Spleen (tissue), 11 donors: ENCODE results near the gene LOX. TPM values are rescaled to one million over a fixed set of nuclear protein-coding genes. Genes with fewer than 3 reads are reported as not detected.
A peak's percentile ranks its signal among the peaks of the same experiment; 100 is the strongest.

Source experiments
- DNase-seq: peaks from one replicate; pipeline ENCODE4 v3.0.0-alpha.2; 2020
- H3K27ac ChIP-seq, 8 donors: fragments of 200-600 bp; sonication (generic) in 7 of 8; 1 replicate in 4 of 8; 2 replicates in 4 of 8; pipeline versions ENCODE4 v1.5.0 to v1.8.0; 2016 to 2021; ENCODE audit warnings: inconsistent platforms in 4 of 8, mild to moderate bottlenecking in 4 of 8, moderate library complexity in 1 of 8
- H3K27me3 ChIP-seq, 7 donors: fragments of 200-600 bp; sonication (generic) in 6 of 7; replicated peaks in 1 of 7; 1 replicate in 4 of 7; 2 replicates in 3 of 7; pipeline versions ENCODE4 v1.5.0 to v1.8.0; 2016 to 2021; ENCODE audit warnings: inconsistent platforms in 3 of 7, mild to moderate bottlenecking in 1 of 7
- H3K36me3 ChIP-seq, 6 donors: fragments of 200-600 bp; sonication (generic) in 5 of 6; 1 replicate in 4 of 6; 2 replicates in 2 of 6; pipeline versions ENCODE4 v1.5.0 to v1.8.0; 2016 to 2021; ENCODE audit warnings: inconsistent platforms in 2 of 6
- H3K4me1 ChIP-seq, 6 donors: fragments of 200-600 bp; sonication (generic) in 5 of 6; 1 replicate in 3 of 6; 2 replicates in 3 of 6; pipeline versions ENCODE4 v1.5.0 to v1.8.0; 2016 to 2021; ENCODE audit warnings: inconsistent platforms in 3 of 6
- H3K4me3 ChIP-seq, 8 donors: fragments of 200-600 bp; sonication (generic) in 7 of 8; 1 replicate in 4 of 8; 2 replicates in 4 of 8; pipeline versions ENCODE4 v1.5.0 to v1.8.0; 2016 to 2021; ENCODE audit warnings: inconsistent platforms in 4 of 8, mild to moderate bottlenecking in 4 of 8, moderate library complexity in 2 of 8
- H3K9me3 ChIP-seq, 8 donors: fragments of 200-600 bp; sonication (generic) in 7 of 8; 1 replicate in 4 of 8; 2 replicates in 4 of 8; pipeline versions ENCODE4 v1.5.0 to v1.8.0; 2016 to 2021; ENCODE audit warnings: inconsistent platforms in 4 of 8
- CTCF ChIP-seq, 11 experiments: fragments of 200-600 bp in 7 of 11; fragments of 450-650 bp in 4 of 11; sonication (generic) in 4 of 11; IDR thresholded peaks in 8 of 11; conservative IDR thresholded peaks in 3 of 11; 1 replicate in 7 of 11; 2 replicates in 4 of 11; pipeline versions ENCODE4 v1.4.0 to v1.8.0; 2016 to 2021; ENCODE audit warnings: antibody characterized with exemption in 11 of 11, inconsistent platforms in 4 of 11, mild to moderate bottlenecking in 1 of 11
- POLR2A ChIP-seq, 3 donors: fragments of 450-650 bp; IDR thresholded peaks; one replicate each; pipeline ENCODE4 v1.5.1; 2017; ENCODE audit warnings: antibody characterized with exemption in 3 of 3, mild to moderate bottlenecking in 1 of 3
- POLR2AphosphoS5 ChIP-seq, 3 donors: sonication (generic); formaldehyde crosslinking; IDR thresholded peaks; one replicate each; pipeline ENCODE4 v1.5.1; 2017; ENCODE audit warnings: antibody characterized with exemption in 3 of 3
- WGBS, 5 donors: extraction: QIAGEN DNeasy Blood & Tissue Kit in 3 of 5; methylation state at CpG; one replicate each; pipeline versions ENCODE4 v1.1.5 to v1.1.7; 2013 to 2018; 5-methylcytosine and 5-hydroxymethylcytosine counted together
- intact Hi-C: fragments of 100-400 bp; cut with DNase I; formaldehyde crosslinking; loops from one replicate; pipeline ENCODE4 v1.15.0; 2023; ENCODE audit warnings: low total_unique reads
- polyA plus RNA-seq, 3 donors: library from polyadenylated mRNA; stranded (reverse); fragments of 200-250 nt; gene quantifications; one replicate each; pipeline ENCODE4 v1.2.1, GENCODE V29; 2013
- total RNA-seq, 7 donors: library from RNA; depleted of rRNA in 3 of 7; stranded (reverse); fragments of >200 nt in 3 of 7; fragmentation: NEBNext Ultra II Directional in 4 of 7; extraction: Animal tissue kit (Norgen Biotek cat#: 25700) in 4 of 7; gene quantifications; one replicate each; pipeline versions ENCODE4 v1.1.0 to v1.2.1, GENCODE V29; 2016 to 2021
- donor health status: healthy with polysubstance abuse.
- donor health status: DM: no; HTN: no; CAD: no; lungs with moderate emphysema.
- donor health status: DM: no; HTN: no; CAD: no.
- donor health status: Bipolar disorder and iron deficiency.
- donor health status: healthy.
- donor health status: DM: no; HTN: no; CAD: no.
- donor health status: DM: yes; HTN: yes; CAD: no.

The LOX gene
- total and polyA plus RNA-seq, 10 donors: 0.96 to 17.4 (median 5.3) TPM

GRCh38 chr5:122062205-122062604 lies 15.9 kb downstream of the LOX start:
- DNase-seq: no peak
- no peaks in the 10 kb centered on the region for H3K9me3 ChIP-seq
- H3K4me1 ChIP-seq: no peaks in the 10 kb centered on the region
- no peak overlapping the region for H3K27ac ChIP-seq
- no peaks in the 10 kb centered on the region for H3K36me3 ChIP-seq
- no peak overlapping the region for H3K4me3 ChIP-seq
- intact Hi-C loops: no loop called here
- TF ChIP-seq CTCF (IDR thresholded peaks at IDR 0.05 in 8 of 11, conservative IDR thresholded peaks at IDR 0.05 in 3 of 11) (no peak), POLR2A (IDR thresholded peaks at IDR 0.05) (no peak), POLR2AphosphoS5 (IDR thresholded peaks at IDR 0.05) (no peak)
- WGBS, 5 donors: 83 to 95% (median 91%) methylated on average over 1 of the region's 1 CpG
- H3K27me3 ChIP-seq: no peaks in the 10 kb centered on the region

- Histone ChIP-seq H3K27ac (no peak overlapping the region), H3K36me3 (no peaks in the 10 kb centered on the region), H3K4me1 (no peaks in the 10 kb centered on the region), H3K4me3 (no peak overlapping the region), H3K9me3 (no peaks in the 10 kb centered on the region), H3K27me3 (no peaks in the 10 kb centered on the region)
- no peak for TF ChIP-seq CTCF (IDR thresholded peaks at IDR 0.05 in 8 of 11, conservative IDR thresholded peaks at IDR 0.05 in 3 of 11)
- no peak for TF ChIP-seq POLR2A (IDR thresholded peaks at IDR 0.05)
- TF ChIP-seq POLR2AphosphoS5 (IDR thresholded peaks at IDR 0.05): no peak
- intact Hi-C loops: no loop called here
- DNase-seq: no peak
Observed at GRCh38 chr5:122056913-122057312, 21.1 kb downstream of the LOX start.

- no peaks in the 10 kb centered on the region for H3K4me1 ChIP-seq
- no peaks in the 10 kb centered on the region for H3K27me3 ChIP-seq
- H3K9me3 ChIP-seq: no peaks in the 10 kb centered on the region
- DNase-seq: no peak
- intact Hi-C loops: no loop called here
- 62 to 84% (median 68%) methylated on average over 4 of the region's 4 CpGs for WGBS, 5 donors
- TF ChIP-seq CTCF (IDR thresholded peaks at IDR 0.05 in 8 of 11, conservative IDR thresholded peaks at IDR 0.05 in 3 of 11) (no peak), POLR2AphosphoS5 (IDR thresholded peaks at IDR 0.05) (no peak), POLR2A (IDR thresholded peaks at IDR 0.05) (no peak)
- peak overlapping the region in 2 of 8 donors; percentile 26 to 29 for H3K27ac ChIP-seq
- H3K4me3 ChIP-seq: no peak overlapping the region
- no peaks in the 10 kb centered on the region for H3K36me3 ChIP-seq
Observed at GRCh38 chr5:122054266-122054665, 23.8 kb downstream of the LOX start.

GRCh38 chr5:122053181-122054109 lies 24.6 kb downstream of the LOX start:
- TF ChIP-seq CTCF (IDR thresholded peaks at IDR 0.05 in 8 of 11, conservative IDR thresholded peaks at IDR 0.05 in 3 of 11) (no peak), POLR2AphosphoS5 (IDR thresholded peaks at IDR 0.05) (peak in 2 of 3 donors; percentile 47 to 49), POLR2A (IDR thresholded peaks at IDR 0.05) (no peak)
- Histone ChIP-seq H3K4me3 (no peak overlapping the region), H3K36me3 (no peaks in the 10 kb centered on the region), H3K27ac (peak overlapping the region in 3 of 8 donors; percentile 26 to 46 (median 29)), H3K4me1 (no peaks in the 10 kb centered on the region), H3K27me3 (no peaks in the 10 kb centered on the region), H3K9me3 (no peaks in the 10 kb centered on the region)
- WGBS, 5 donors: 54 to 83% (median 69%) methylated on average over 1 to 4 of the region's 4 CpGs
- DNase-seq: peak; percentile 65
- intact Hi-C loops: no loop called here
